Islet precursor cell (in vitro differentiated cells): ENCODE data around the gene TRIM7.
"Not testable (repeated sequence)": the region's sequence is repeated elsewhere in the genome, so short reads cannot be mapped to it uniquely, and the experiment has no call there.

Experiments used
- DNase-seq: peaks from one replicate; pipeline ENCODE4 v3.0.0-alpha.2; 2018

The TRIM7 gene

GRCh38 chr5:181149355-181149754, 55.6 kb downstream of the TRIM7 start:
- DNase-seq = no peak

- DNase-seq = not testable (repeated sequence)
Observed at GRCh38 chr5:181146927-181147636, 57.9 kb downstream of the TRIM7 start, which contains the start of gene OR2V2. OR2V2 (plus strand) TSS chr5:181147586; CDS start chr5:181154943, 7,357 bp downstream.

- DNase-seq = no peak
Observed at GRCh38 chr5:181145133-181145532, 59.9 kb downstream of the TRIM7 start.
